Natural killer cell (primary cell): ENCODE results near the gene SRXN1. TPM values are rescaled to one million over a fixed set of nuclear protein-coding genes. Genes with fewer than 3 reads are reported as not detected.

Experiments used
- ATAC-seq, 3 donors: fragments of 150-1000 bp in 2 of 3; fragments of 200-7000 bp in 1 of 3; cut with Tn5 transposase; 1 replicate in 1 of 3; 2 replicates in 2 of 3; pipeline ENCODE4 v1.10.0; 2021; ENCODE audit warnings: mild to moderate bottlenecking in 2 of 3, moderate library complexity in 2 of 3
- DNase-seq, 2 donors: peaks; one replicate each; pipeline versions ENCODE4 v3.0.0 to v3.0.0-alpha.2; 2013 to 2021; ENCODE audit warnings: mixed read lengths in 1 of 2
- H3K27ac ChIP-seq: one replicate; pipeline ENCODE4 v1.5.1; 2013; ENCODE audit warnings: mild to moderate bottlenecking, low read length
- H3K27me3 ChIP-seq: one replicate; pipeline ENCODE4 v1.6.1; 2013; ENCODE audit warnings: low read length; ENCODE audit not compliant: control insufficient read depth, insufficient read depth
- H3K36me3 ChIP-seq: one replicate; pipeline ENCODE4 v1.6.1; 2013; ENCODE audit warnings: low read length; ENCODE audit not compliant: control insufficient read depth, insufficient read depth
- H3K4me1 ChIP-seq: one replicate; pipeline ENCODE4 v1.6.1; 2013; ENCODE audit warnings: low read length; ENCODE audit not compliant: control insufficient read depth, insufficient read depth
- H3K4me3 ChIP-seq: one replicate; pipeline ENCODE4 v1.5.1; 2013; ENCODE audit warnings: low read length
- H3K9me3 ChIP-seq: one replicate; pipeline ENCODE4 v1.6.1; 2013; ENCODE audit warnings: low read length; ENCODE audit not compliant: control insufficient read depth, insufficient read depth
- H3K27ac Mint-ChIP-seq, 2 donors: one replicate each; pipeline ENCODE4 v1.8.0; 2022; ENCODE audit warnings: mild to moderate bottlenecking in 2 of 2, mixed read lengths in 2 of 2, moderate library complexity in 1 of 2
- H3K27me3 Mint-ChIP-seq, 2 donors: one replicate each; pipeline ENCODE4 v1.8.0; 2022; ENCODE audit warnings: low read depth in 2 of 2, mixed read lengths in 2 of 2
- H3K36me3 Mint-ChIP-seq: one replicate; pipeline ENCODE4 v1.8.0; 2022; ENCODE audit warnings: mixed read lengths
- H3K4me1 Mint-ChIP-seq, 2 donors: one replicate each; pipeline ENCODE4 v1.8.0; 2022; ENCODE audit warnings: mixed read lengths in 2 of 2
- H3K4me3 Mint-ChIP-seq: one replicate; pipeline ENCODE4 v1.8.0; 2022; ENCODE audit warnings: mild to moderate bottlenecking, moderate library complexity, mixed read lengths
- H3K9me3 Mint-ChIP-seq, 2 donors: one replicate each; pipeline ENCODE4 v1.8.0; 2022; ENCODE audit warnings: mixed read lengths in 2 of 2
- WGBS: methylation state at CpG from one replicate; pipeline ENCODE4 v1.1.7; 2013; ENCODE audit warnings: missing lambda C conversion rate; ENCODE audit not compliant: insufficient coverage; 5-methylcytosine and 5-hydroxymethylcytosine counted together
- intact Hi-C: fragments of 100-400 bp; cut with micrococcal nuclease; formaldehyde crosslinking; loops from one replicate; pipeline ENCODE4 v1.14.2; 2022
- total RNA-seq, 4 donors: library from RNA; stranded (reverse); fragments of 120-200 nt in 1 of 4; gene quantifications; one replicate each; pipeline versions ENCODE4 v1.2.3 to v1.2.4, GENCODE V29; 2013 to 2022
- TF ChIP-seq, protein P1 (sequence below): fragments of 200-600 bp; IDR thresholded peaks from one replicate; pipeline ENCODE4 v1.8.0; 2022; ENCODE audit warnings: antibody characterized with exemption

SRXN1 gene
- total RNA-seq, 3 donors from 2014 or later (not counting 1 experiment from before 2014, with no cell fraction given) = 9.1 to 16.7 (median 11.6) TPM

DNA sequence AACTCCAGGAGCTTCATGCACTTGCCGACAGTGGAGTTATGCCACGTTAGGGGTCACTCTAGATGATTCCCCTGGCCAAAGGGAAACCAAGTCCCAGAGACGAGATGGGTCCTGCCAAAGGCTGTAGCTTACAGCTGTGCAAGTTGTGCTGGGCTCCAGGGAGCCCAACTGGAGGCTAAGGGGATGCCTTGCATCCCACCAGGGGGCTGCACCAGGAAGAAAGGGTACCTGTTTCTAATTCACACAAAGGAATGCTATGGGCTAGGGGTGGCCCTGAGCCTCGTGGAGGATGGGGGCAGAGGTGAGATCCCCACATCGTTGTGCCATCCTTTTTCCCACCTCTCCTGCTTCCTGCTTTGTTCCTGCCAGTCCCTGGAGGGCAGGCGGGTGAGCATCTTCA lies 46.3 kb upstream of the SRXN1 start:
- Mint-ChIP-seq H3K4me1 (no peaks in the 10 kb centered on the region), H3K36me3 (no peaks in the 10 kb centered on the region), H3K9me3 (no peaks in the 10 kb centered on the region), H3K27ac (no peak overlapping the region), H3K4me3 (no peak overlapping the region), H3K27me3 (peaks cover 1 to 9% of the 10 kb centered on the region in 2 donors)
- TF ChIP-seq, protein P1, sequence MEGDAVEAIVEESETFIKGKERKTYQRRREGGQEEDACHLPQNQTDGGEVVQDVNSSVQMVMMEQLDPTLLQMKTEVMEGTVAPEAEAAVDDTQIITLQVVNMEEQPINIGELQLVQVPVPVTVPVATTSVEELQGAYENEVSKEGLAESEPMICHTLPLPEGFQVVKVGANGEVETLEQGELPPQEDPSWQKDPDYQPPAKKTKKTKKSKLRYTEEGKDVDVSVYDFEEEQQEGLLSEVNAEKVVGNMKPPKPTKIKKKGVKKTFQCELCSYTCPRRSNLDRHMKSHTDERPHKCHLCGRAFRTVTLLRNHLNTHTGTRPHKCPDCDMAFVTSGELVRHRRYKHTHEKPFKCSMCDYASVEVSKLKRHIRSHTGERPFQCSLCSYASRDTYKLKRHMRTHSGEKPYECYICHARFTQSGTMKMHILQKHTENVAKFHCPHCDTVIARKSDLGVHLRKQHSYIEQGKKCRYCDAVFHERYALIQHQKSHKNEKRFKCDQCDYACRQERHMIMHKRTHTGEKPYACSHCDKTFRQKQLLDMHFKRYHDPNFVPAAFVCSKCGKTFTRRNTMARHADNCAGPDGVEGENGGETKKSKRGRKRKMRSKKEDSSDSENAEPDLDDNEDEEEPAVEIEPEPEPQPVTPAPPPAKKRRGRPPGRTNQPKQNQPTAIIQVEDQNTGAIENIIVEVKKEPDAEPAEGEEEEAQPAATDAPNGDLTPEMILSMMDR = no peak
- intact Hi-C loops = no loop called here
- Histone ChIP-seq H3K4me3 (no peak overlapping the region), H3K9me3 (no peaks in the 10 kb centered on the region), H3K4me1 (no peaks in the 10 kb centered on the region), H3K36me3 (no peaks in the 10 kb centered on the region), H3K27me3 (no peaks in the 10 kb centered on the region), H3K27ac (no peak overlapping the region)
- WGBS = 68% methylated on average over 6 of the region's 6 CpGs
- DNase-seq (no peak), ATAC-seq (no peak)

DNA sequence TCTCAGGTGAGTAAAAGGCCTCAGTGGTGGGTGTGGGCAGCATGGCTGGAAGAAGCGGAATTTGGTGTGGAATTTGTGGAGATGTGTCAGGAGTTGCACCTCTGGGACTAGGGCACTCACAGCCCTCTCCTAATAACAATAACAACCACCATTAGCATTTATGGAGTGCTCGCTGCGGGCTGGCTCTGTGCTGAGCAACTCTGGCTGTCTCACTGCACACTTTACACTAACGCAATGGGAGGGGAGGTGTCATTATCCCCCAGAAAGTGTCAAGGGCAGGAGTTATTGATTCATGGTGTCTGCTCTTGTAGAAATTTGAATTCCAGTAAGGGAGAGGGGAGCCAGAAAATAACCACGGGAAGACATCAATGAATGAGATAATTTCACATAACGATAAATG lies 45.3 kb upstream of the SRXN1 start:
- WGBS = 95% methylated on average over 3 of the region's 6 CpGs
- no peaks in the 10 kb centered on the region for H3K9me3 Mint-ChIP-seq
- Histone ChIP-seq H3K4me1 (no peaks in the 10 kb centered on the region), H3K9me3 (no peaks in the 10 kb centered on the region), H3K27me3 (no peaks in the 10 kb centered on the region), H3K27ac (no peak overlapping the region), H3K4me3 (no peak overlapping the region), H3K36me3 (no peaks in the 10 kb centered on the region)
- TF ChIP-seq, protein P1 = no peak
- no peaks in the 10 kb centered on the region for H3K4me1 Mint-ChIP-seq
- intact Hi-C loops = no loop called here
- peaks cover 4 to 18% of the 10 kb centered on the region in 2 donors for H3K27me3 Mint-ChIP-seq
- no peak for DNase-seq
- H3K4me3 Mint-ChIP-seq = no peak overlapping the region
- H3K36me3 Mint-ChIP-seq = no peaks in the 10 kb centered on the region
- no peak for ATAC-seq
- no peak overlapping the region for H3K27ac Mint-ChIP-seq

DNA sequence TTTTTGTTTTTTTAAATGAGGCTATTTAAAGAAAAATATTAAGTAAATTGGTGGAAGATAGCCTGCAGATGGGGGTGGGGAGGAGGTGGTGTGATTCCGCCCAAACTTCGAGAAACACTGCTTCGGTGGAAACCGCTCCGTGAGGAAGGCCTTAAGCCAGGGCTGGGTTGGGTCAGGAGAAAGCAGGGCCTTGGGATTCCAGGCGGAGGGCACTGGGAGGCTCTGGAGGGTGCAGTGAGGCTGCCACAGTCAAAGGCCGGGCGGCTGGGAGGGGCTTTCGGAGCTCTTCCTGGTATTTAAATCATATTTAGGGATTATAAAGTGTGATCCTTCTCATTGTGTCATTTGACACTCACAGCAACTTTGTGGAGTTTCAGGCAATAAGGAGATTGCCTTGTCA lies 44.8 kb upstream of the SRXN1 start:
- Mint-ChIP-seq H3K4me1 (no peaks in the 10 kb centered on the region), H3K9me3 (no peaks in the 10 kb centered on the region), H3K27ac (no peak overlapping the region), H3K36me3 (no peaks in the 10 kb centered on the region), H3K27me3 (peaks cover 4 to 21% of the 10 kb centered on the region in 2 donors), H3K4me3 (no peak overlapping the region)
- 89% methylated on average over 8 of the region's 9 CpGs for WGBS
- TF ChIP-seq, protein P1 = no peak
- intact Hi-C loops = no loop called here
- DNase-seq (no peak), ATAC-seq (no peak)
- Histone ChIP-seq H3K36me3 (no peaks in the 10 kb centered on the region), H3K27ac (no peak overlapping the region), H3K27me3 (no peaks in the 10 kb centered on the region), H3K4me1 (no peaks in the 10 kb centered on the region), H3K4me3 (no peak overlapping the region), H3K9me3 (no peaks in the 10 kb centered on the region)

DNA sequence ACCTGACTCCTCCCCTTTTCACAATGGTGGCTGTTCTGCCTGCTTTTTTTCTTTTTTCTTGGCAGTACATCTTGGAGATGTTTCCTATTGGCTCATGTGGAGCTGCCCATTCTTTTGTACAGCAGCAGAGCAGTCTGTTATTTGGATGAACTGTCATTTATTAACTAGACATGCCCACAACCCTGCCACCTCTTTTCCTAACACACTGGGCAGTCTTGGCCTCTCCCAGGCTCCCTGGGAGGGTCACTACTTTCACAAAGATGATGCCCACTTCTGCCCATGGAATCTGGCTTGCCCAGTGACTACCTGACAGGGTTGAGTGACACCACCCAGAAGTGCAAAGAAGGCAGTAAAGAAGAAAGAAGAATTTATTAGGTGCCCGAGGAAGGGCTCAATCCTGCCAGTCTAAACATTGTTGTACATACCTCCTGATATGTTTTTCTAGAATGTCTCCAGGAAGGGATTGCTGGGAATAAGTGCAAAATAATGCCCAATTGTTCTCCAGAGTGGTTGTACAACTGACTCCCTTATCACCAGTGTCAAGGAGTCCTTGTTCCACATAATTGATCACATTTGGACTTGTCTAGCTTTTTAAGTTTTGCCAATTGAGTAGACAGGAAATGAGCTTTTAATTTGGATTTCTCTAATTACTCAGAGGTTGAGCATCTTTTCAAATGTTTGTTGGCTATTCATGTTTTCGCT lies 42.3 kb upstream of the SRXN1 start:
- Mint-ChIP-seq H3K27me3 (peaks cover 19 to 24% of the 10 kb centered on the region in 2 donors), H3K27ac (no peak overlapping the region), H3K4me1 (no peaks in the 10 kb centered on the region), H3K4me3 (no peak overlapping the region), H3K36me3 (no peaks in the 10 kb centered on the region), H3K9me3 (no peaks in the 10 kb centered on the region)
- Histone ChIP-seq H3K27me3 (no peaks in the 10 kb centered on the region), H3K4me1 (no peaks in the 10 kb centered on the region), H3K36me3 (no peaks in the 10 kb centered on the region), H3K9me3 (no peaks in the 10 kb centered on the region), H3K4me3 (no peak overlapping the region), H3K27ac (no peak overlapping the region)
- DNase-seq = no peak
- whole genome bisulfite sequencing = 95% methylated on average over 2 of the region's 2 CpGs
- TF ChIP-seq, protein P1 = no peak
- ATAC-seq = no peak
- intact Hi-C loops = no loop called here
